Dermis blood vessel endothelial cell (primary cell): Measurements from ENCODE around the gene MPI. TPM values are rescaled to one million over a fixed set of nuclear protein-coding genes. Genes with fewer than 3 reads are reported as not detected.
"Not testable (repeated sequence)": the region's sequence is repeated elsewhere in the genome, so short reads cannot be mapped to it uniquely, and the experiment has no call there.

Experiments
- DNase-seq: peaks from one replicate; pipeline ENCODE4 v3.0.0; 2010
- total RNA-seq: library from RNA; depleted of rRNA; stranded (reverse); fragments of >200 nt; gene quantifications from 2 replicates; pipeline ENCODE4 v1.2.3, GENCODE V29; 2014

The MPI gene
- total RNA-seq, 1 donor from 2014 or later = 47.0 TPM

DNA sequence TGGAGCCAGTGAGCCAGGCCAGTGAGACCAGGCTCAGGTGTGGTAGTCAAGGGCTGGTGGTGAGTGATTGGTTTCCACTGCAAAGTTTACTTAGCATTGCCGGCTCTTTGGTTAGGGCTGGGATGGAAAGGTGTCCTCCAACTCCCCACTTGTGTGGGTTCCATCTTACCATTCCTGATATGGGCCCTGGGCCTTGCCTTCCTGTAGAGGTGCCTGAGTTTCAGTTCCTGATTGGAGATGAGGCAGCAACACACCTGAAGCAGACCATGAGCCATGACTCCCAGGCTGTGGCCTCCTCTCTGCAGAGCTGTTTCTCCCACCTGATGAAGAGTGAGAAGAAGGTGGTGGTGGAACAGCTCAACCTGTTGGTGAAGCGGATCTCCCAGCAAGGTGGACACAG lies 3.1 kb downstream of the MPI start:
- DNase-seq = no peak

DNA sequence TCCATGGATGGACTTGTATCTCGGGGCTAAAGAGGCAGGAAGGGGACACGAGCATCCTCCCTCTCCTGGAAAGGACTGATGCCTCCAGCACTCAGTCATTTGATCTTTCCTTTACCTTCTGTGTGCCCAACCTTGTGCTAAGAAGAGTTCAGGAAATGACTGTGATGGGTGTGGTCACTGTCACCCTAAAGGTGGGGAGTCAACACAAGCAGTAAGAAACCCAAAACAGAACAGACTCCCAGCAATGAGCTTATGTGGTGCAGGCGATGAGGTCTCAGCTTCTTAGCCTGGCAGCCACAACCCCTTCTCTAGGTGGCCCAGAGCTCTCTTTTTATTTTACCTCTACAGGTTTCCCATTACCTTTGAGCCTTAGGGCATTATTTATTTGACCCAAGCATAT lies 3.8 kb downstream of the MPI start:
- no peak for DNase-seq

DNA sequence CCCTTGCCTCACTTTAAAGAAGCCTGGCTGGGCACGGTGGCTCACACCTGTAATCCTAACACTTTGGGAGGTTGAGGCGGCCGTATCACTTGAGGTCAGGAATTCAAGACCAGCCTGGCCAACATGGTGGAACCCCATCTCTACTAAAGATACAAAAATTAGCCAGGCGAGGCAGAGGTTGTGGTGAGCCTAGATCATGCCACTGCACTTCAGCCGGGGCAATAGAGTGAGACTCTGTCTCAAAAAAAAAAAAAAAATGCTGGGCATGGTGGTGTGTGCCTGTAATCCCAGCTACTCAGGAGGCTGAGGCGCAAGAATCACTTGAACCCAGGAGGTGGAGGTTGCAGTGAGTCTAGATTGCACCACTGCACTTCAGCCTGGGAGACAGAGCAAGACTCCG lies 4.5 kb downstream of the MPI start:
- DNase-seq = not testable (repeated sequence)

DNA sequence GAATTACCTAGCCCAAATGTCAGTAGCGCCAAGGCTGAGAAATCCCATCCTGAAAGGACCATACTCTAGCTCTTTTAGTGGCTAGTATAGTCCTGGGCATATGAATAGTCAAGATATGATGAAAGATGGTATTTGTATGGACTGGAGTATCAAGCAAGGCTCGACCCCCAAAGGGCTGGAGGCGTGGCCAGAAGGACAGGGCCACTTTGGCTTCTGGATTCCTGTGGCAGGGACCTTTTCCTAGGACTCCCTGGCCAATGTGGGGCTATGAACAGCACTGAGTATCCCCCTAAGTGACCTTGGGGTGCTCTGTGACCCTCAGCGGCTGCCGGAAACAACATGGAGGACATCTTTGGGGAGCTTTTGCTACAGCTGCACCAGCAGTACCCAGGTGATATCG lies 6.0 kb downstream of the MPI start:
- no peak for DNase-seq

DNA sequence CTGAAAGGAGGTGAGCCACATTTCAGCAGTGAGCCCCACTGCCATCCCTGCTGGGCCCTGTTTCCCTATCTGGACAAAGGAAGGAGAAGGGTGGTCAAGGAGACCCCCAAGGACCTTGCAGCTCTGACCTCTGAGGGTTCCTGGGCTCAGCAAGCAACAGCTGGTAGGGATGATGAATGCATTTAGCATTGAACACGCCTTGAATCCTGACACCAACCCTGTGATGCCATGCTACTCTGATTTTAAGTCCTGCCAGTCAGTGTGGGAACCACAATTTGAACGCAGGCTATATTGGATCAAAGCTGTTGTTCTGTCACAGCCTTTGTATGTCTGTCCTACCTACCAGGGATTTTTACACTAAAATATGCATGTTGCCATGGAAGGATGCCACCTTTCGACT lies 6.5 kb downstream of the MPI start:
- no peak for DNase-seq

DNA sequence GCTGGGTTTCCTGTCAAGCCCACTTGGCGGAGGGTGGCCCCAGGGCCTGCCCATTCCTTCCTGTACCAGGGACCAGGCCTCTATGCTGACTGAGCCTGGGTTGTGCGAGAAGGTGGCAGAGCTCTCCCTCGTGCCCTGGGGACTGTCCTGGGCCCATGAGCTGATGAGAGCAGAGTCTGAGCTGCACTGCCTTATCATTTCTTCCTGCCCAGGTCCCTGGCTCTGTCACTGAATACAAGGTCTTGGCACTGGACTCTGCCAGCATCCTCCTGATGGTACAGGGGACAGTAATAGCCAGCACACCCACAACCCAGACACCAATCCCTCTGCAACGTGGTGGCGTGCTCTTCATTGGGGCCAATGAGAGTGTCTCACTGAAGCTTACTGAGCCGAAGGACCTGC lies 7.5 kb downstream of the MPI start:
- no peak for DNase-seq

DNA sequence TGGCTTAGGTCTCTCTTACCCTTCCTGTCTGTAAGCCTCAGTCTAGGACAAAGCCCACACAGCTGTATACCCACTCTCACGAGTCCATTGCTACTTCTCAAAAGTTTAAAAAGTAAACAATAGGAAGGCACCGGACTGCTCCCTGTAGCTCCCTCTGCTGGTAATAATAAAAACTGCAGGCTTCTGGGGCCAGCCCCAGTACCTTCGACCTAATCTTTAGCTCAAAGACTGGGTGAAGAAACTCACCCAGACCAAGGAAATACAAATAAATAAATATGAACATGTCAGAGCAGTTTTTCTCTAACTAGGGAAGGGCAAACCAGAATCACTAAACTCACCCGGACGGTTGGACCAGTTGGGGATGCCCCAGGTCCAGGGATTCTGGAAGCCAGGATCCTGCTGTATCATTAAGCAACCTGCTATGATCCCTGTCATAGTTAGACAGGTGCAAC lies 11.8 kb downstream of the MPI start:
- peak; percentile 71 for DNase-seq

DNA sequence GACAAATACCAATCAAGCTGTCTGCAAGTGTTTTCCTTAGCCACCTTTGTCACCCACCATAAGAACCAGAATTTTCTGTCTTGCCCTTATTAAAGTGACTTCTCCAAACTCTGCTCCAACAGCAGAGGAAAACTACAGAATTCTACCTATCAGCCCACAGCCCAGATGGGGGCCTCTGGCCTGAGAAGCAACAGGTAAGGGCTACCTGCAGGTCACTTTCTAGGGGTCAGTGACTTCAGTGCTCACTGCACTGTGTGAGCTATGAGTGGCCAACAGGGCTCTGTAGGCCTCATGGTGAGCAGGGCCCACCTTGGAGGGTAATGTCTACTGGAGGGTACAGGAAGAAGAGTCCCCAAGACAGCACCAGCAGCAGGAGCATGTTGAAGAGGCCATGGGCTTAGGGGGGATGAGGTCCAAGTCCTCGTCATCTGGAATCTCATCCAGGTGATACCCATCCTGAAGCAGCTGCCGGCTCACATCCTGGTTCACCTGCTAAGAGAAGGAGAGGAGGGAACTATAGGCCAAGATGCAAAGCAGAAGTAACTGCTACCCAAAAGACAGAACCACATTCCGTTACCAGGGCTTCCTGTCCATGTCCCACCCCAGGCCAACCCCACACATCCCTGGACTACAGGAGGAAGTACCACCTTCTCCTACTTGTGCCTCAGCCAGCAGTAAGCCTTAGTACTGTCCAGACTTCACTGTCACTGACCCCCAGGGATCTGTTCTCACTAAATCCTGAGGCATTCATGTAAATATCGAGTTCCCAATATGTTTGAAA lies 12.6 kb downstream of the MPI start:
- no peak for DNase-seq

DNA sequence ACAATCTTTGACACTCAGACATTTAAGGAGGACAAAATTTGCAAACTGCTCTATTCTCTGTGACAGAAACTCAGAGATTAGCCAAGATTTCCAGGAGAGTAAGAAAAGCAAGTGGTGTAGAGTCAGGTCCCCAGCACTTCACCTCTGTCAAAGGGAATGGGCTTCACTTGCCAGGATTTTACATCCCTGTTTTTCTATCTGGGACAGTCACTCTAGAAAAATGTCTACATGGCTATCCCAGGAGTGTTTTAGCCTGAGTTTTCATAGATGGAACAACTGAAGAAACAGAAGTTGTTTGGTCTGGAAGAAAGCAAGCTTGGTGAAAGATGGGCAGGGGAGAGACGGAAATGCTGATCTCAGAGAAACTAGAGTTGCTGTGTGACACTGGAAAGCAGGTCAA lies 13.8 kb downstream of the MPI start:
- no peak for DNase-seq

DNA sequence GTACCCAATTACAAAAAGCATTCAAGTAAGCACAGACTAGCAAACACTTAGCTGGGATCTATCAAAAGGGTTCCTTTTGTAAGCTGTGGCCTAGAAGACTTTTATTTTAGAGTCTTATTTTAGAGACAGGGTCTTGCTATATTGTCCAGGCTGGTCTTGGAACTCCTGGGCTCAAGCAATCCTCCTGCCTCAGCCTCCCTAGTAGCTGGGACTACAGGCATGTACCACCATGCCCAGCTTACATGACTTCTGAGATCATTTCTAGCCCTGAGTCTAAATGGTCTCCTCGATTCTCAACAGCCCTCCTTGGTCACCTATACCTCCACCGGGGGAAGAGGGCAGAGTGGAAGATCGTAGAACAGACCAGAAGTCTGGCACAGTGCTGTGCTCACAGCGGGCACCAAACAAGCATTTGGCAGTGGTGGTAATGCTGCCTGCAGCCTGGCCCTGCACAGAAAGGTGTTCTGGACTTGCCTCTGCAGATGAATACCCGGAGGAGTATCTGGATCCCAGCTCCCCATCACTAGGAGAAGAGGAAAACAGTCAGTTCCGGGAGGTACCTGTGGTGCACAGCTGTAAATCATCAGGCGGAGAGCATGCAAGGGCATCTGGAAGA lies 14.5 kb downstream of the MPI start:
- DNase-seq = no peak

DNA sequence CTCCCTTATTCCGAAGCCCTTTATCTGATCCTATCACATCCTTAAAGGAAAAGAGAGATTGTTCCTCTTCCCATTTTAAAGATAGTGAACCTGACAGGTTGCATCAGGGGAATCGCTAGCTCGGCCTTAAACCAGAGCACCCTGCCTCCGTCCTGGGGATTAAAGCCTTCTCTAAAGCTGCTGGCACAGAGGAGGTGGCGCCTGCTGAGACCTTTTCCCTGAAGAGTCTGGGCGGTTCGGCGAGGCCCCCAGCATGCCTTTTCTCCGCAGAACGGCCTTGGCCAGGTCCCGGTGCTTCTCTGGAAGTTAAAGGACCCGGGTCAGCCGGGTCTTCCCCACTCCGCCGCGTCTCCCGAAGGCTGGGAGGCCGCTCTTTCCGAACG lies 16.2 kb downstream of the MPI start:
- peak; percentile 49 for DNase-seq

DNA sequence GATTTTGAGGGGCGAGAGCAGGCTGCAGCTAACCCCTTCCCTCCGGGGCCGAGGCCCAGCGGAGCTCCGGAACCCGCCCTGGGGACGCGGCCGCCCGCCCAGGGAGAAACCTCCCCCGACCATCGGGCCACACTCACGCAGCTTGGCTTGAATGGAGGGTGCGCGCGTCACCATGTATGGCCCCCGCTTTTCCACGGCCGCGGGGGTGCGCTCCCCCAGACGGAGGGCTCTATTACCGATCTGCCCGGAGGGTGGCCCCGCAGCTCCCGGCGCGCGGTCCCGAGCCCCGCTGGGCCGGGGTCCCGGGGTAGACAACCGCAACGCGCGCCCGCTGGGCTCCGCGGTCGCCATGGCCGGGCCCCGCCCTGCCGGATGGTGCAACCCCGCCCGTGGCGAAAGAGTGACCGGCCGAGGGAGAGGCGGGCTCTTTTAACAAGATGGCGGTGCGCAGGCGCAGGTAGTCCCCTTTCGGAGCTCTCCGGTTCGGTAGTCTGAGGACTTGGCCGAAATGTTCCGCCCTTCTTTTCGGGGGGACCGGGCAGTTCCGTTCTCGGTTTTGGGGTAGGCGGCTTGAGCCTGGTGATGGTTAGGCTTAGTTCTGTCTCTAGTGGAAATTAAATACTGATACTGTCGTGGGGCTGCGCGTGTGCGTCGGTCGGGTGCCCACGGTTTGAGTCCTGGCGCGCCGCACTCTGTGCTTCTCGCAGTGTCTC lies 16.8 kb downstream of the MPI start, which contains the start of gene FAM219B:
Gene FAM219B, minus strand, starts transcription at position 402 of the 713 bp plus-strand sequence. Its CDS starts 51 bp downstream, at position 351.
- DNase-seq = peak; percentile 91

DNA sequence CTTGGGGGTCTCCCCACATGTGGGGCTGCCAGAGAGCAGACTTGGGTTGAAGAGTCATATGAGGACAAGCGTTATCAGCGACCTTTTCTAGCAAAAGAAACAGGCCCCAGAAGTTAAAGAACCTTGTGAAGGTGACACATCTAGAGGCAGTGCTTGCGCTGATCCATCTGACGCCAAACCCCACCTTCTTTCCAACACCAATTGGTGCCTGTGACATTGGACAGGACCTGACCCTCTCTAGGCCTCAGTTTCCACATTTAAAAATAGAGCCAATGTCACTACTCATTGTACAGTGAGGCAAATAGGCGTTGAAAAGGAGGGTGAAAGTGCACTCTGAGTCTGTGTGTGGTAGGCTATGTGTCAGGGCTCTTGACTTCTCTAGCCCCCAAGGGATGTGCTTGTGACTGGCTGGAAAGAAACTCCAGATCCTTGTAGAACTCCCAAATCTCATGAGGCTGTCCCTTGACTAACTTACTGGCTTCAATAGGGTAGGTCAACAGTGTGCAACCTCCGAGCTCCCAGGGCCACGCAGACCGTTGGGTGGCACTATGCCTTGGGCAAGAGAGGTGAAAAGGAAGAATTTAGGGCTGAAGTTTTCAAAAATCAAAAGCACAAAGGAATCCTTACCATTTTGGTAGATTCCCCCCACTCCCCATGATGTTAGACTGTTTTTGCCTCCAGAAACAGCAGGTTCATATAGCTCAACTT lies 17.5 kb downstream of the MPI start:
- DNase-seq = no peak

DNA sequence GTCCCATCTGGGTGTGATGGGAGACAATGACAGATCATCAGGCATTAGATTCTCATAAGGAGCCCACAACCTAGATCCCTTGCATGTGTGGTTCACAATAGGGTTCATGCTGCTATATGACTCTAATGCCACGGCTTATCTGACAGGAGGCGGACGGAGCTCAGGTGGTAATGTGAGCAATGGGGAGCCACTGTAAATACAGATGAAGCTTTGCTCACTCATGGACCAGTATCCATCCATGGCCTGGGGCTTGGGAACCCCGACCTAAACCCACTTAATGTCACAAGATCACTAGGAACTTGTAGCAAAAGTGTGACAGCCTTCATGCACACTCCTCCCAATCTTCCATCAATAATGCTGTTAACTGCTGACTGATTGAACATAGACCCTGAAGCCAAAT lies 18.8 kb downstream of the MPI start:
- no peak for DNase-seq

DNA sequence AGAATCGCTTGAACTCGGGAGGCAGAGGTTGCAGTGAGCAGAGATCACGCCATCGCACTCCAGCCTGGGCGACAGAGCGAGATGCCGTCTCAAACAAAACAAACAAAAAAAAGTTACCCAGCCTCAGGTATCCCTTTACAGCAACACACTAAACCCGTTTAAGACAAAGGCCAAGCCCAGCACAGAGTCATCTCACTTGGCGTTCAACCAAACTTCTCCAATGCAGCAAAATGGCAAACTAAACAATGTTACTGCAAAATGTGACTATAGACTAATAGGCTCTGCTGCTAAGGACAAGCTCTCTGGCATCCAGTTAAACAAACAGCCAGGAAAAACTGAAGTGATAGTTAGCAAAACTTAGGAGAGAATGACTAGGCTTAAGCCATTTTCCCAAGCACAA lies 23.2 kb downstream of the MPI start:
- no peak for DNase-seq

DNA sequence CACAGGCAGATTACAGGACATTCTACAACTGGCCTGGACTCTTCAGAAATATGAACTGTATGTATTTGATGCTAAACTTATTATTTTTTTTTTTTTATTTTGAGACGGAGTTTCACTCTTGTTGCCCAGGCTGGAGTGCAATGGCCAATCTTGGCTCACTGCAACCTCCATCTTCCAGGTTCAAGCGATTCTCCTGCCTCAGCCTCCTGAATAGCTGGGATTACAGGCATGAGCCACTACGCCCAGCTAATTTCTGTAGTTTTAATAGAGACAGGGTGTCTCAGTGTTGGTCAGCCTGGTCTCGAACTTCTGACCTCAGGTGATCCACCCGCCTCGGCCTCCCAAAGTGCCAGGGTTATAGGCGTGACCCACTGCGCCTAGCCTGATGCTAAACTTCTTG lies 24.0 kb downstream of the MPI start:
- not testable (repeated sequence) for DNase-seq

DNA sequence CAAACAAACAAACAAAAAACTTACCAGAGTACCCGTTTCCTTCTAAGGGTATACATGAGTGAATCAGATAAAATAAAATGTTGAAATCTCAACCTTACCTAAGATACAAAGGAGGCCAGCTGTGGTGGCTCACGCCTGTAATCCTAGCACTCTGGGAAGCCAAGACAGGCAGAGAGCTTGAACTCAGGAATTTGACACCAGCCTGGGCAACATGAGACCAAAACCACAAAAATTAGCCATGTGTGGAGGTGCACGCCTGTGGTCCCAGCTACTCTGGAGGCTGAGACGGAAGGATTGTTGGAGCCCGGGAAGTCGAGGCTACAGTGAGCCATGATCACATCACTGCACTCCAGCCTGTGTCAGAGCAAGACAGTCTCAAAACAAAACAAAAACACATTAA lies 27.8 kb downstream of the MPI start:
- DNase-seq = no peak

DNA sequence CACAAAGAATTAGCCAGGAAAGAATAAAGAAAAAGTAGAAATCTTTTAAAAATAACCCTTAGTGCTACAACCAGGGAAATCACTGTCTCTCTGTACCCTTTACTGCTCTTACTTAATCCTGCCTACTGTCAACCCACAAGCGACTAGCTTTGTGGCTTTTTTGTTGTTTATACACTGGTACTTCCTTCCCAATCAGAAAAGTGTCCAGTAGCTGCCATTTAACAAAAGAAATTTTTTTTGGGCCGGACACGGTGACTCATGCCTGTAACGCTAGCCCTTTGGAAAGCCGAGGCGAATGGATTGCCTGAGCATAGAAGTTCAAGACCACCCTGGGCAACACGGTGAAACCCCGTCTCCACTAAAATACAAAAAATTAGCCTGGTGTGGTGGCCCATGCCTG lies 30.6 kb downstream of the MPI start:
- peak; percentile 80 for DNase-seq

DNA sequence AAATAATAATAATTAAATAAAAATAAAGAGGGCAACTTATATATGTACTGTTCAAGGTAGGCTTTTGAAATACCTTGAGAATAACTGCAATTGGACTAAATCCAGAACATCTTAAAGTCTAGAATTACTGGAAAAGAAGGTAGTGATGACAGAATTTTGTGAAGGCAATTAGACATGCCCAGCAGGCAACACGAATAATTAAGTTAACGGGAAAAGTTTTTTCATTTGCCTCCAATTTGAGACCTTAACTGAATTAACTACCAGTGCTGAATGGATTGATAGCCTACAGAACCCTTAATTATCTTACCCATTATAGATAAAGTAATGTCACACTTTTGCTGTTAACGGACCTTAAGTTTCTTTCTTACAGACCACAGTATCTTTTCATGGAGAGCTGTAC lies 34.7 kb downstream of the MPI start:
- DNase-seq = no peak

DNA sequence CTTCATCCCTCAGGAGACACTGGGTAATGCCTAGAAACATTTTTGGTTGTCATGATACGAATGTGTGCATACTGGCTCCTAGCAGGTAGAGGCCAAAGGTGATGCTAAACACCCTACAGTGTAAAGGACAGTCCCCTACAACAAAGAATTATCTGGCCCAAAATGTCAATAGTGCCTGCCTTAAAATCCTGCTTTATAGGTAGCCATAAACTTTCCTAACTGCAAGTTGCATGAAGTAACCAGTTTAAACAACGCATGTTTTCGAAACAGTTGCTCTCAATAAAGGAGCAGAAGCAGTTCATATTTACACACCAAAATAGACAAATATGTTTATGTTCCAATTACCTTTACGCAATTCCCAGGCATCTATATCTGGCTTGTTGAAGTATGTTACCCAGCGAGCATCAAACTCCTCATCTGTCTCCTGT lies 38.9 kb downstream of the MPI start:
- DNase-seq = no peak

DNA sequence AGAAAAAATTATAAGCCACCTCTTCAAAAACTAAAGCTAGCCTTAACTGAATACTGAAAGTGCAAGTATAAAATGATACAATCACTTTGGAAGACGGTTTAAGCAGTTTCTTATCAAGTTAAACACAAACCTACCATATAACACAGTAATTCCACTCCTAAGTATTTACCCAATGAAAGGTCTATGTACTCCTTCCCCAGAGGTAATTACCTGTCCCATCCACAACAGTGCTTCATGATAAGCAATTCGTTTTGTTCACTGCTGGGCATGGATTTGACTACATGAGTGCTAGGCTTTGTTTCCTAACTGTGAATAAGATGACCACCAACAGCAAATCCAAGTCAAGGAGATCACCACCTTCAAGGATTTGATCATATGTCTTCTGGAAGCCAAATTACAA lies 43.7 kb downstream of the MPI start:
- no peak for DNase-seq

DNA sequence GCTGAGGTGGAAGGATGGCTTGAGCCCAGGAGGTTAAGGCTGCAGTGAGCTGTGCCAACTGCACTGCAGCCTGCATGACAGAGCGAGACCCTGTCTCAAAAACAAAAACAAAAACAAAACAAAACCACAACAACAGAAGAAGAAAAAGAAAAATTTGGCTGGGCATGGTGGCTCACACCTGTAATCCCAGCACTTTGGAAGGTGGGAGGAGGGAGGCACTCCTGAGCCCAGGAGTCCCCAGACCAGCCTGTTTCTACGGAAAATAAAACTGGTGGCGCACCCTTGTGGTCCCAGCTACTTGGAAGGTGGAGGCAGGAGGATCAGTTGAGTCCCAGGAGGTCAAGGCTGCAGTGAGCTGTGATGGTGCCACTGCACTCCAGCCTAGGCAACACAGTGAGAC lies 45.4 kb downstream of the MPI start:
- DNase-seq = not testable (repeated sequence)

DNA sequence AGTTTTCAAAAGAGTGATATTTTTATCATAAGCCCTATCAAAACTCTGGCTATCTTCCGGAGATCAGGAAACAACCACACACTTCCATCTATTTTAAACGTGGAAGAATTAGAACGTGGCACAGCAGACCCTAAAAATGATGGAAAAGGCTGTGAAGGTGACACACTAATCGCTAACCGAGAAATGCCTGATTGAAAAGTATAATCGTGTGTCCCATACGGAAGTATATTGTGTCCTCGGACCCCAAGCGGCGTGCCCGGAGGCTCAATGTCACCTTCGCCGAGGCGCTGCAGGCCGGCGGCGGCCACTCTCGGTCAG lies 47.4 kb downstream of the MPI start:
- DNase-seq = no peak
